ENCODE data around the gene ZNF678.

The ZNF678 gene

GRCh38 chr1:227558732-227559262, 4.6 kb upstream of the ZNF678 start:
- no peak for TF ChIP-seq CTCF (IDR thresholded peaks at IDR 0.05)

GRCh38 chr1:227559499-227559898, 3.9 kb upstream of the ZNF678 start:
- no peak for TF ChIP-seq CTCF (IDR thresholded peaks at IDR 0.05)

- no peak for TF ChIP-seq CTCF (IDR thresholded peaks at IDR 0.05)
These were observed 3.4 kb upstream of the ZNF678 start for GRCh38 chr1:227559926-227560325.

GRCh38 chr1:227560393-227561173, 2.8 kb upstream of the ZNF678 start:
- TF ChIP-seq CTCF (IDR thresholded peaks at IDR 0.05) = no peak

- TF ChIP-seq CTCF (IDR thresholded peaks at IDR 0.05) = no peak
These were observed 2.0 kb upstream of the ZNF678 start for GRCh38 chr1:227561241-227561907.

- TF ChIP-seq CTCF (IDR thresholded peaks at IDR 0.05) = no peak
These were observed 1.3 kb upstream of the ZNF678 start for GRCh38 chr1:227562037-227562436.

GRCh38 chr1:227562933-227563323, 428 bp upstream of the ZNF678 start:
- TF ChIP-seq CTCF (IDR thresholded peaks at IDR 0.05) = no peak

All from LNCAP (cell line).